Motor neuron (in vitro differentiated cells): ENCODE measurements around the gene ASPA. TPM values are rescaled to one million over a fixed set of nuclear protein-coding genes. Genes with fewer than 3 reads are reported as not detected.

Experiments used
- ATAC-seq, 8 experiments: fragments of 200-7000 bp; cut with Tn5 transposase; replicated peaks in 6 of 8; 2 replicates each; pipeline ENCODE4 v1.8.0; 2021; ENCODE audit warnings: mild to moderate bottlenecking in 8 of 8, moderate library complexity in 8 of 8
- H3K27ac ChIP-seq, 2 donors: fragments of 250-450 bp; sonication (Bioruptor Pico); 2 replicates each; pipeline ENCODE4 v1.9.0; 2021; ENCODE audit warnings: antibody characterized with exemption in 2 of 2, mild to moderate bottlenecking in 2 of 2, moderate library complexity in 1 of 2
- H3K4me1 ChIP-seq, 2 donors: fragments of 250-450 bp; sonication (Bioruptor Pico); replicated peaks in 1 of 2; 2 replicates each; pipeline ENCODE4 v1.6.1; 2021; ENCODE audit warnings: antibody characterized with exemption in 2 of 2, mild to moderate bottlenecking in 2 of 2, moderate library complexity in 1 of 2
- H3K4me3 ChIP-seq, 5 donors: fragments of 250-450 bp; sonication (Bioruptor Pico); 2 replicates each; pipeline ENCODE4 v1.9.0; 2021; ENCODE audit warnings: antibody characterized with exemption in 5 of 5, mild to moderate bottlenecking in 5 of 5, moderate library complexity in 4 of 5
- WGBS, 10 experiments: fragments of 450-650 bp; shearing (Covaris generic); methylation state at CpG; one replicate each; pipeline ENCODE4 v1.0.0; 2022; 5-methylcytosine and 5-hydroxymethylcytosine counted together
- in situ Hi-C, 9 experiments: fragments of 400-800 bp; cut with MboI; loops; one replicate each; pipeline ENCODE4 v1.15.0; 2021; ENCODE audit warnings: low sequenced_read_pairs in 9 of 9, low pct_unique_long_range_greater_than_20kb in 2 of 9; ENCODE audit not compliant: unreplicated experiment in 9 of 9
- total RNA-seq, 8 experiments: library from RNA; unstranded; fragments of 300-600 nt; gene quantifications; 2 replicates each; pipeline versions ENCODE4 v1.2.3 to v1.2.4, GENCODE V29; 2022

Gene ASPA
- total RNA-seq, 8 experiments from 2014 or later: 0.05 to 35.9 (median 0.46) TPM; not detected in 2

GRCh38 chr17:3528880-3529511, 53.2 kb downstream of the ASPA start:
- peaks cover 17 to 19% of the 10 kb centered on the region in 2 donors for H3K4me1 ChIP-seq
- H3K4me3 ChIP-seq: no peak overlapping the region
- H3K27ac ChIP-seq: no peak overlapping the region
- ATAC-seq: peak in 6 of 8 experiments; percentile 35 to 88 (median 82)
- WGBS, 10 experiments: 9 to 73% methylated on average over 3 to 4 of the region's 11 CpGs; no CpG with 5 or more reads in 8 of the 10 experiments
- in situ Hi-C loops: no loop called here

DNA sequence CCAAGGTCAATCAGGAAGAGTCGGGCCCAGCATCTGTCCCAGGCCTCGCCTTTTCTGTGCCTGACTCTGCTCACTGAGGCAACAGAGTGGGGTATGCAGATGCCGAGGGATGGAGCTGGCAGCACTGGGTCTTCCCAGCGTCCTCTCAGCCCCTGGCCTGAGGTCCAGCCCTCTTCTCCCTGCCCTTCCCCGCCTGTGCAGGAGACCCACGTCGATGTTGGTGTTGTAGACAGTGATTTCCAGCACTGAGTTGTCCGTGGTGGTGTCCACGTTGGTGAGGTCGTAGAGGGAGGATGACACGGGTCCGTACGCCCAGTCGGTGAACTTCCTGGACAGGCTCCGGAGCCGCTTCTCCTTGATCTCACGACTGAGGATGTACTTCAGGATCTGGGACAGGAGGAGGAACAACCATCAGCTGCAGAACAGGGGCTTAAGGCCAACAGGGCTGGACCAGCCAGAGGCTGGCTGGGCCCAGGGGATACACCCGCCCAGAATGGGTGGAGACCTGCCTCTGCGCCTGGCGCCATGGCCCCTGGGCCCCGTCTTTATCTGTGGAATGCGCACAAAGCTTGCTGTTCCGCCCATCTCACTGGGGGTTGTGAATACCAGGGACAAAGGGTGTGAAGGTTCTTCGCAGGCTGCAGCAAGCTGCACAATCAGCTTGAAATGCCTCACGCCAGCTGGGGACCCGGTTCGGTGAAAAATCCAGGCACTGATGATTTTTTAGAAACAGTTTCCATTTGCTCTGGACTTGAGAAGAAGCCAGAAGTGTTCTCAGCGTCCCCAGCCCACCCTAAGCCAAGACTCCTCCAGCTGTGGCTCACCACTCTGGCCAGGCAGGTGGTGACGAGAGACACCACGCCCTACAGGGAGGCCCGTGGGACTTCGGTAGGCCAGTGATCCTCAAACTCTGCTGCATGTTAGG, 54.3 kb downstream of the ASPA start:
- H3K4me3 ChIP-seq: no peak overlapping the region
- H3K27ac ChIP-seq: peak overlapping the region in 1 of 2 donors; percentile 1
- peaks cover 17 to 19% of the 10 kb centered on the region in 2 donors for H3K4me1 ChIP-seq
- 11 to 100% (median 86%) methylated on average over 1 to 9 of the region's 32 CpGs; no CpG with 5 or more reads in 4 of the 10 experiments for WGBS, 10 experiments
- peak; percentile 57 to 93 (median 73) for ATAC-seq
- in situ Hi-C loops: no loop called here

DNA sequence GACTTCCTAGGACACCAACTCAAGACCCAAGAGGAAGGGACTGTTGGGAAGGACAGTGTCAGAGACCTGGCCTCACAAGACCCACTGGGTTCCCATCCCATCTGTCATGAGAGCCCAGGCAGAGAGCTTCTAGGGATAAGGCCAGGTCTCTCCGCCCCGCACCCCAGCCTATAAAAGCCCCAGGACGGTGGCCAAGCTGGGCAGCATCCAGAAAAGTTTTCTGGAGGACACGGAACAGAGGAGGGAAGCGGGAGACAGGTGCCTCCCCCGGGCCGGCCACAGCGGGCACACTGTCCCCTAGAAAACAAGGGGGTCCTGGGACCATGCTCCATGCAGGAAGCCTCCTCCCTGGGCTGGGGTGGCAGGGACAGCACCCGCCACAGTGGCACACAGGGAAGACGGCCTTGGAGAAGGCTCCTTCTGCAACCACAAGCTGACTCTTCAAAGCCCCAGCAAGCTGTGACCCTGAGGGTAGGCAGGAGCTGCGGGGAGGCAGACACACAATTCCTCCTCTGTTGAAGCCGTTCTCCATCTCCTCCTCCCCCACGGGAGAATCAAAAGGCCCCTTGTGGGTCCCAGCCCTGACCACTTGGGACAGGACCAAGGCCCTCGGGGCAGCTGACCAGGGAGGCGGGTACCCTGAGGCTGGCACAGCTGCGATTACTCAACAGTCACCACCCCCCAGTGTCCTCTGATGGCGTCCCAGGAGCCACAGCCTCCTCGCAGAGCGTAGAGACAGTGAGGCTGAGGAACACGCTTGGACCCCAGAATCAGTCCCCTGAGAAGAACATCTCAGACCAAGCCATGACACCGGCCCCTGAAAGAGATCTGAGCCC, 55.7 kb downstream of the ASPA start:
- ATAC-seq: no peak
- WGBS, 10 experiments: 78 to 98% (median 80%) methylated on average over 1 to 10 of the region's 21 CpGs; no CpG with 5 or more reads in 3 of the 10 experiments
- in situ Hi-C loops: no loop called here
- peaks cover 17 to 19% of the 10 kb centered on the region in 2 donors for H3K4me1 ChIP-seq
- no peak overlapping the region for H3K27ac ChIP-seq
- no peak overlapping the region for H3K4me3 ChIP-seq

- ATAC-seq: no peak
- Histone ChIP-seq H3K27ac (no peak overlapping the region), H3K4me3 (no peak overlapping the region), H3K4me1 (peaks cover 17 to 19% of the 10 kb centered on the region in 2 donors)
- in situ Hi-C loops: no loop called here
- WGBS, 10 experiments: 20 to 100% (median 94%) methylated on average over 1 to 30 of the region's 36 CpGs; no CpG with 5 or more reads in 5 of the 10 experiments
Observed at GRCh38 chr17:3532106-3532858, 56.5 kb downstream of the ASPA start.

GRCh38 chr17:3532859-3533142, 57.0 kb downstream of the ASPA start:
- no peak overlapping the region for H3K27ac ChIP-seq
- in situ Hi-C loops: no loop called here
- ATAC-seq: no peak
- no peak overlapping the region for H3K4me3 ChIP-seq
- H3K4me1 ChIP-seq: peaks cover 17 to 19% of the 10 kb centered on the region in 2 donors
- WGBS, 10 experiments: 80 to 100% (median 94%) methylated on average over 1 to 6 of the region's 10 CpGs; no CpG with 5 or more reads in 4 of the 10 experiments

DNA sequence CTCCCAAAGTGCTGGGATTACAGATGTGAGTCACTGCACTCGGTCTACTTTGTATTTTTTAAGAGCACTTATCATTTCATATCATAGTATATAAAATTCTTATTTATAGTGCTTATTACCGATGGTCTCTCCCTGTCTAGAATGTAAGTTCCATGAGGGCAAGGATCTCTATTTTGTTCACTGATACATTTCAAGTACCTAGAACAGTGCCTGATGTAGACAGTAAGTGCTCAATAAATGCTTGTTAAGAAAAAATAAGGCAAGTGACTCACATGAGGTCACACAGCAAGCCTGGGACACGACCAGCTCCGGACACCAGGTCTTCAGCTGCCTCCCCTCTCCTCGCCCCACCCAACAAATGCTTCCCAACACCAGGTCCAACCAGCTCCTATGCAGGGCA, 58.0 kb downstream of the ASPA start:
- no peak for ATAC-seq
- 87 to 100% (median 100%) methylated on average over 1 to 4 of the region's 5 CpGs; no CpG with 5 or more reads in 6 of the 10 experiments for WGBS, 10 experiments
- H3K4me1 ChIP-seq: peaks cover 13 to 14% of the 10 kb centered on the region in 2 donors
- in situ Hi-C loops: no loop called here
- no peak overlapping the region for H3K27ac ChIP-seq
- H3K4me3 ChIP-seq: no peak overlapping the region

- H3K4me3 ChIP-seq: no peak overlapping the region
- peak; percentile 32 to 62 (median 36) for ATAC-seq
- no peak overlapping the region for H3K27ac ChIP-seq
- no CpG with 5 or more reads among the region's 3 CpGs for WGBS, 10 experiments
- in situ Hi-C loops: no loop called here
- H3K4me1 ChIP-seq: peaks cover 4 to 7% of the 10 kb centered on the region in 2 donors
Observed at GRCh38 chr17:3534881-3535252, 59.1 kb downstream of the ASPA start.

DNA sequence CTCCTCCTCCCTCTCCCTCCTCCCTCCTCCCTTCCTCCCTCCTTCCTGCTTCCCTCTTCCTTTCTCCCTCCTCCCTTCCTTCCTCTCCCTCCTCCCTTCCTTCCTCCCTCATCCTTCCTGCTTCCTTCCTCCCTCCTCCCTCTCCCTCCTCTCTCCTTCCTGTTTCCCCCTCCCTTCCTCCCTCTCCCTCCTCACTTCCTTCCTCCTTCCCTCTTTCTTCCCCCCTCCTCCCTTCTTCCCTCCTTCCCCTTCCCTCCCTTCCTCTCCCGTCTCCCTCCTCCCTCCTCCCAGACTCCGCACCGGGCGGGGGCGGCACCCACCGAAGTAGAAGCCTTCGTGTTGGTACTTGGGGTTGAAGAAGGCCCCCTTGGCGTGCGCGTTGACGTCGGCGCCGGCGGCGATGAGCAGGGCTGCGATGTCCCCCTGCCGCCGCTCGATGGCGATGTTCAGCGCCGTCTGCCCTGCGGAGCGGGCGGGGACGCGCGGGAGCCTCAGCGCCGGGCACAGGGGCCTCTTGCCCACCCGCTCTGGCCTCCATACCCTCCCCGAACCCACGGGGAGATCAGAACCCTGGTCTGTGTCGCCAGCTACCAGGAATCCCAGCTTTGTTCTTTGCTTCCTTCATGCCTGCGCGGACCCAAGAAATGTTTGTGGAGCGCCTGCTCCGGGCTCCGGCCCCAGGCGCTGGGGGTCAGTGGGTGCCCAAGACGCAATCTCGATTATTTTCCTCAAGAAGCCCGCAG, 59.6 kb downstream of the ASPA start:
- H3K4me1 ChIP-seq: peaks cover 0 to 1% of the 10 kb centered on the region in 2 donors
- ATAC-seq: peak; percentile 68 to 94 (median 88)
- no peak overlapping the region for H3K27ac ChIP-seq
- in situ Hi-C loops: no loop called here
- peak overlapping the region; percentile 16 to 38 (median 22) for H3K4me3 ChIP-seq
- 0% methylated on average over 4 of the region's 44 CpGs; no CpG with 5 or more reads in 9 of the 10 experiments for WGBS, 10 experiments

GRCh38 chr17:3536716-3537115, 60.9 kb downstream of the ASPA start:
- Histone ChIP-seq H3K4me3 (no peak overlapping the region), H3K4me1 (no peaks in the 10 kb centered on the region), H3K27ac (no peak overlapping the region)
- ATAC-seq: no peak
- in situ Hi-C loops: no loop called here
- 43 to 100% (median 91%) methylated on average over 1 to 5 of the region's 5 CpGs; no CpG with 5 or more reads in 1 of the 10 experiments for WGBS, 10 experiments

DNA sequence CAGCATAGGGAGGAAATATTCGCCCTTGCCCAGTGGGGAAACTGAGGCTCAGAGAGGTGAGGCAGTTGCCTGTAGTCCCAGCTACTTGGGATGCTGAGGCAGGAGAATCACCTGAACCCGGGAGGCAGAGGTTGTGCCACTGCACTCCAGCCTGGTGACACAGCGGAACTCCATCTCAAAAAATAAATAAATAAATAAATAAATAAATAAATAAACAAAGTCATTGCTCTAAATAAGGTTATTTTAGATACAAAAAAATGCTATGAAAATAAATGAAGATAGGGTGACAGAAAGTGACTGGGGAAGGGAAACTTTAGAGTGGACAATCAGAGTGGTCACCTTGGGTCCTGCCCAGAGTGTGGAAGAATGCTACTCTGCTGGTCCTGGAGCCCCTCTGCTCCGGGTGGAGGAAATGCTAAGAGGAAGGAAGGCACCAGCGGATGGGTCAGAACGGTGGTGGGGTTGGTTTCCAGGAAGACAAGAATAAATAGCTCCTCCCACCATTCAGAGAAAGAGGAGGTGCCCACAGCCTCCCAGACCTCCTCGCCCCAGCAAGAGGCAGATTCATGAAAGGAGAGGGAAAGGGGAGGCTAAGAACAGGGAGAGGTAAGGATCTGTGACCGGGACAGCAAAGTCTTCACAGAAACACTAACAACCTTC, 64.2 kb downstream of the ASPA start:
- Histone ChIP-seq H3K4me3 (no peak overlapping the region), H3K4me1 (no peaks in the 10 kb centered on the region), H3K27ac (no peak overlapping the region)
- 56 to 90% (median 71%) methylated on average over 1 to 8 of the region's 8 CpGs for WGBS, 10 experiments
- in situ Hi-C loops: no loop called here
- ATAC-seq: no peak

- Histone ChIP-seq H3K27ac (no peak overlapping the region), H3K4me1 (no peaks in the 10 kb centered on the region), H3K4me3 (no peak overlapping the region)
- 40 to 100% (median 60%) methylated on average over 1 to 8 of the region's 16 CpGs; no CpG with 5 or more reads in 3 of the 10 experiments for WGBS, 10 experiments
- no peak for ATAC-seq
- in situ Hi-C loops: no loop called here
Observed at GRCh38 chr17:3542410-3543088, 66.8 kb downstream of the ASPA start.
